HL-60/S4 treated with phorbol 12-myristate 13-acetate at 8.2 ng/mL for 4 days and 3 days (cell line): ENCODE results near the gene DNAJC24.

Experiments
- in situ Hi-C: fragments of 300-500 bp; cut with MboI; formaldehyde crosslinking; loops from 2 replicates; pipeline ENCODE4 v1.15.0; 2022; ENCODE audit warnings: low sequenced_read_pairs

The DNAJC24 gene

DNA sequence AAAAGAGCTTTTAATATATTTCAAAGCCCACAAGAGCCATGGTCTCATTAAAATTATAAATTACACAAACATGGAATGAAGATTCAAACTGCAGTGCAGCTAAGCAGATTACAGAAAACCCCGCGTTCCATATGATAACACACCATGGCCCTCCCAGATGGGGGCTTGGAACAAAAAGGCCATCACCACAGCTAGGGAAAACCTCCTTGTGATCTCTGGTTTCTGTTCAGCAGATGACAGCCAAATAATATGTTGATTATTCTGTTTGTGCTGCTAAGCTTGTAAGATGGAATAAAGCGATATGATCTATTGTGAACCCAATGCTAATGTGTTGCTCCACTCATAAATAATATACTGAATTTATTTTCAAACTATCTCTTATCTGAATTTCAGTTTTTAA, 111.3 kb downstream of the DNAJC24 start:
- in situ Hi-C loops, result no loop called here
